ENCODE data around the gene HNRNPUL2. TPM values are rescaled to one million over a fixed set of nuclear protein-coding genes. Genes with fewer than 3 reads are reported as not detected.
A peak's percentile ranks its signal among the peaks of the same experiment; 100 is the strongest.
"Not testable (repeated sequence)": the region's sequence is repeated elsewhere in the genome, so short reads cannot be mapped to it uniquely, and the experiment has no call there.

Gene HNRNPUL2
- total RNA-seq, 1 donor from 2014 or later, result 8.0 TPM

- DNase-seq (ENCODE audit: low read depth), result no peak
- H3K4me3 ChIP-seq (ENCODE audit: low read depth, low read length), result no peak overlapping the region
- TF ChIP-seq, protein P1, sequence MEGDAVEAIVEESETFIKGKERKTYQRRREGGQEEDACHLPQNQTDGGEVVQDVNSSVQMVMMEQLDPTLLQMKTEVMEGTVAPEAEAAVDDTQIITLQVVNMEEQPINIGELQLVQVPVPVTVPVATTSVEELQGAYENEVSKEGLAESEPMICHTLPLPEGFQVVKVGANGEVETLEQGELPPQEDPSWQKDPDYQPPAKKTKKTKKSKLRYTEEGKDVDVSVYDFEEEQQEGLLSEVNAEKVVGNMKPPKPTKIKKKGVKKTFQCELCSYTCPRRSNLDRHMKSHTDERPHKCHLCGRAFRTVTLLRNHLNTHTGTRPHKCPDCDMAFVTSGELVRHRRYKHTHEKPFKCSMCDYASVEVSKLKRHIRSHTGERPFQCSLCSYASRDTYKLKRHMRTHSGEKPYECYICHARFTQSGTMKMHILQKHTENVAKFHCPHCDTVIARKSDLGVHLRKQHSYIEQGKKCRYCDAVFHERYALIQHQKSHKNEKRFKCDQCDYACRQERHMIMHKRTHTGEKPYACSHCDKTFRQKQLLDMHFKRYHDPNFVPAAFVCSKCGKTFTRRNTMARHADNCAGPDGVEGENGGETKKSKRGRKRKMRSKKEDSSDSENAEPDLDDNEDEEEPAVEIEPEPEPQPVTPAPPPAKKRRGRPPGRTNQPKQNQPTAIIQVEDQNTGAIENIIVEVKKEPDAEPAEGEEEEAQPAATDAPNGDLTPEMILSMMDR (conservative IDR thresholded peaks at IDR 0.05; ENCODE audit: low read depth, low read length), result no peak
These were observed 50.1 kb downstream of the HNRNPUL2 start for GRCh38 chr11:62677156-62677555.

- H3K4me3 ChIP-seq (ENCODE audit: low read depth, low read length), result no peak overlapping the region
- no peak for DNase-seq (ENCODE audit: low read depth)
- TF ChIP-seq, protein P1 (conservative IDR thresholded peaks at IDR 0.05; ENCODE audit: low read depth, low read length), result peak; percentile 21
These were observed 50.6 kb downstream of the HNRNPUL2 start for GRCh38 chr11:62676698-62677097.

- not testable (repeated sequence) for DNase-seq (ENCODE audit: low read depth); H3K4me3 ChIP-seq (ENCODE audit: low read depth, low read length)
These were observed 51.8 kb downstream of the HNRNPUL2 start for GRCh38 chr11:62675415-62675814.

- no peak overlapping the region for H3K4me3 ChIP-seq (ENCODE audit: low read depth, low read length)
- TF ChIP-seq, protein P1 (conservative IDR thresholded peaks at IDR 0.05; ENCODE audit: low read depth, low read length), result no peak
- no peak for DNase-seq (ENCODE audit: low read depth)
These were observed 54.1 kb downstream of the HNRNPUL2 start for GRCh38 chr11:62673196-62673525.

DNA sequence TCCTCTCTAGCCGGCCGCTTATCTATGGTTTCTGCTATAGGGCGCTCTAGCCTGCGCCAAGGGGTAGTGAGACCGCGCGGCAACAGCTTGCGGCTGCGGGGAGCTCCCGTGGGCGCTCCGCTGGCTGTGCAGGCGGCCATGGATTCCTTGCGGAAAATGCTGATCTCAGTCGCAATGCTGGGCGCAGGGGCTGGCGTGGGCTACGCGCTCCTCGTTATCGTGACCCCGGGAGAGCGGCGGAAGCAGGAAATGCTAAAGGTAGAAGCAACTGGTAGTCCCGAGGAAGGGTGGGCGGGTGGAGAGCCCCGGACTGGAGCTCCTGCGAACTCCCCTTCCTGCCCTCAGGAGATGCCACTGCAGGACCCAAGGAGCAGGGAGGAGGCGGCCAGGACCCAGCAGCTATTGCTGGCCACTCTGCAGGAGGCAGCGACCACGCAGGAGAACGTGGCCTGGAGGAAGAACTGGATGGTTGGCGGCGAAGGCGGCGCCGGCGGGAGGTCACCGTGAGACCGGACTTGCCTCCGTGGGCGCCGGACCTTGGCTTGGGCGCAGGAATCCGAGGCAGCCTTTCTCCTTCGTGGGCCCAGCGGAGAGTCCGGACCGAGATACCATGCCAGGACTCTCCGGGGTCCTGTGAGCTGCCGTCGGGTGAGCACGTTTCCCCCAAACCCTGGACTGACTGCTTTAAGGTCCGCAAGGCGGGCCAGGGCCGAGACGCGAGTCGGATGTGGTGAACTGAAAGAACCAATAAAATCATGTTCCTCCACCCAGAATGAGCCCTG, 55.5 kb downstream of the HNRNPUL2 start, which contains the start of the genes LBHD1 and UQCC3:
Gene LBHD1 (minus strand): TSS at position 660 of the 782 bp plus-strand sequence. CDS start 2,236 bp downstream, outside the sequence.
Gene UQCC3 (plus strand): TSS at position 66 of the 782 bp plus-strand sequence. CDS start 73 bp downstream, at position 139.
- DNase-seq (ENCODE audit: low read depth), result no peak
- peak within 1 kb of the TSS; percentile 92 for H3K4me3 ChIP-seq (ENCODE audit: low read depth, low read length)
- TF ChIP-seq, protein P1 (conservative IDR thresholded peaks at IDR 0.05; ENCODE audit: low read depth, low read length), result no peak

DNA sequence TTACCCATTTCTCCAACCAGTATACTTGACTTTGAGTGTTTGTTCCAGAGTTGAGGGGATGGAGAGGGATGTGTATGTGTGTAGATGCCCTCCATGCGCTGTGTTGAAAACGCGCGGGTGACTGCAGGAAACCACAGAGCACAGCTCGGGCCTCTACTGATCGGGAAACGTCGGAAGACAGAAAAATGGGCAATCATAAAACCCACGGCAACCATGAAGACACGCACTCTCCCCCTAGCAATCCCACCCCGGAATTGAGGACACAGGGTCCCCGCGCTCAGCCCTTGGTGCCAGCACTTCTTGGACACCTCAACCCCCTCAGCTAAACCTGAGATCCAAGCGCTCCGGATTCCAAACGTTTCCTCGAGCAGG, 56.0 kb downstream of the HNRNPUL2 start:
- DNase-seq (ENCODE audit: low read depth), result no peak
- TF ChIP-seq, protein P1 (conservative IDR thresholded peaks at IDR 0.05; ENCODE audit: low read depth, low read length), result no peak
- H3K4me3 ChIP-seq (ENCODE audit: low read depth, low read length), result peak overlapping the region; percentile 92

DNA sequence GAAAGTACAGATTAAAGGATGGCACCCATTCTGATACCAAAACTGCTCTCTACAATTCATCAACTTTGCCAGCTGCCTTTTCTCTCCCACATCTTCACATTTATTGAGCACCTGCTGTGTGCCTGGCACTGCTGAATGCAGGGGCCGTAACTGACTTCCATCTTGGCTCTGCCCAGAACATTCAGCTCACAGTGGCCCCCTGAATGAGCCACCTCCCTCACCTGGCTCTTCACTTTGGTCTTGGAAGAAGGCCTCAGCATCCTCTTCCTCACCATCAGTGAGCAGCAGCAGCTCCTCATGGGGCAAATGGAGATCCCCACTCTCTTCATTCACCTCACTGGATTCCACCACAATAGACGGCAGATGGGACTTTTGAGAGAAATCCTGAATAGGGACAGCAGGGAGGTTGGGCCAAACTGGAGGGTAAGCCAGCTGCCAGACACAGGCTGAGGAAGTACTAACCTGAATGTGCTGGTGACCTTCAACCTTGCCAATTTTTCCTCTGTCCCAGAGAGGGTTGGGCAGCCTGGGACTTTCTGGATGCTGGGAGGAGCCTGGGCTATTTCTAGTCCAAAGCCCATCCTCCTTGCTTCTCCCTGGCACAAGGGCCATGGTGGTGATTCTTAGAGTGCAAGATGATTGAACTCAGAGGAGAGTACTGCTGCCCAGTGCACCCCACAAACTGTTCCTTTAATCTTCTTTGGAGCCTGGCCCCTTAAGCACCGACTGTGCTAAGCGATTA, 57.7 kb downstream of the HNRNPUL2 start:
- TF ChIP-seq, protein P1 (conservative IDR thresholded peaks at IDR 0.05; ENCODE audit: low read depth, low read length), result no peak
- H3K4me3 ChIP-seq (ENCODE audit: low read depth, low read length), result no peak overlapping the region
- no peak for DNase-seq (ENCODE audit: low read depth)

Measured in epithelial cell of proximal tubule (primary cell).